IPS-NIHi11 (cell line): ENCODE measurements around the gene KLHDC7B.
"Not testable (repeated sequence)": the region's sequence is repeated elsewhere in the genome, so short reads cannot be mapped to it uniquely, and the experiment has no call there.

Experiments used
- DNase-seq: peaks from one replicate; pipeline ENCODE4 v3.0.0; 2012; ENCODE audit warnings: mixed read lengths, low spot score

The KLHDC7B gene

GRCh38 chr22:50517495-50518260 lies 28.0 kb upstream of the KLHDC7B start:
- DNase-seq = no peak

DNA sequence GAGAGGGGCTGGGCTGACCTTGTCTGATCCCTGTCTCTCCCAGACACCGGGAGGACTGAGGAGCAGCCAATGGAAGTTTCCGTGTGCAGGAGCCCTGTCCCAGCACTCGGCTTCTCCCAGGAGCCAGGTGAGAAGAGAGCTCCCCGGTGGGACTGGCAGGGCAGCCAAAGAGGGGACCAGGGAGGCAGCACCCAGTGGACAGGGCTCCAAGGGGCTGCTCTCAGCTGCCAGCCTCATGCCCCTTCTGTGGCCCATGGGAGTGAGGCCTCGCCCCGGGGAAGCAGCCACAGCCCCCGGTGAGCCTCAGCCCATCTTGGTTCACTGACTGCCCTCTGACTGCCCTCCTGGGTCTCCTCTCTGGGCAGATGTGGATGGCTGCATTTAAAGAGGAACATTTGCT lies 27.1 kb upstream of the KLHDC7B start:
- DNase-seq = no peak

GRCh38 chr22:50519151-50519550 lies 26.5 kb upstream of the KLHDC7B start:
- no peak for DNase-seq

DNA sequence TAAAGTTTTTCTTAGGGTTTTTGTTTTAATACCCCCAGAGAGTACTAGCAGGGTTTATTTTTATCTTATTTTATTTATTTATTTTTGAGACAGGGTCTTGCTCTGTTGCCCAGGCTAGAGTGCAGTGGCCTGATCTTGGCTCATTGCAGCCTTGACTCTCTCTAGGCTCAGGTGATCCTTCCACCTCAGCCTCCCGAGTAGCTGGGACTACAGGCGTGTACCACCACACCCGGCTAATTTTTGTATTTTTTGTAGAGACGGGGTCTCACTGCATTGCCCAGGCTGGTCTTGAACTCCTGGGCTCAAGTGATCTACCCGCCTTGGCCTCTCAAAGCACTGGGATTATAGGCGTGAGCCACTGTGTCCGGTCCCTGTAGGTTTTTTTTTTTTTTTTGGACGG lies 25.5 kb upstream of the KLHDC7B start:
- DNase-seq = not testable (repeated sequence)

DNA sequence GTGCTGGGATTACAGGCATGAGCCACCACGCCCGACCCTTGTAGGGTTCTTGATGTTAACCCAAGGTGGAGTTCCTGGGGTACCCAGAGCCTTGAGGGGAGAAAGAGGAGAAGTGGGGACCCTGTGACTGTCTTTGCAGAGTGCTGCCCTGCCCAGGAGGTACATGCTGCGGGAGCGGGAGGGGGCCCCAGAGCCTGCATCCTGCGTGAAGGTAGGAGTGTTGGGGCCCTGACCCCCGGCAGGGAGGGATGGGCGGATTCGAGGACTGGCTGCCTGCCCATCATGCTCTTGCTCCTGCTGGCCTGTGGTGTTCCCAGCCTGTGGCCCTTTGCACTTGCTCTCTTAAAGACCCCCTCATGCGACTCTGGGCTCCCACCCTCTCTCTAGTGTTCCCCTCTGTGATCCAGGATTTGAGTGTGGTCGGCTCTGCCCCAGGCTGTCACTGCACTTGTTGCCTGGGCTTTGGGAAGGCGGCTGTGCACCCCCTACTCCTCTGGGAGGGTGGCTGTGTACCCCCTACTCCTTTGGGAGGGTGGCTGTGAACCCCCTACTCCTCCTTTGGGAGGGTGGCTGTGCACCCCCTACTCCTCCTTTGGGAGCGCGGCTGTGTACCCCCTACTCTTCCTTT lies 24.8 kb upstream of the KLHDC7B start:
- no peak for DNase-seq

- no peak for DNase-seq
Measured at GRCh38 chr22:50521710-50522109, 24.0 kb upstream of the KLHDC7B start.

GRCh38 chr22:50522208-50522805 lies 23.4 kb upstream of the KLHDC7B start:
- no peak for DNase-seq

- no peak for DNase-seq
Measured at GRCh38 chr22:50522806-50523438, 22.8 kb upstream of the KLHDC7B start.

- DNase-seq = no peak
Measured at GRCh38 chr22:50523458-50523805, 22.3 kb upstream of the KLHDC7B start.

- no peak for DNase-seq
Measured at GRCh38 chr22:50523806-50524675, 21.7 kb upstream of the KLHDC7B start.

- DNase-seq = no peak
Measured at GRCh38 chr22:50524676-50525103, 21.0 kb upstream of the KLHDC7B start.

DNA sequence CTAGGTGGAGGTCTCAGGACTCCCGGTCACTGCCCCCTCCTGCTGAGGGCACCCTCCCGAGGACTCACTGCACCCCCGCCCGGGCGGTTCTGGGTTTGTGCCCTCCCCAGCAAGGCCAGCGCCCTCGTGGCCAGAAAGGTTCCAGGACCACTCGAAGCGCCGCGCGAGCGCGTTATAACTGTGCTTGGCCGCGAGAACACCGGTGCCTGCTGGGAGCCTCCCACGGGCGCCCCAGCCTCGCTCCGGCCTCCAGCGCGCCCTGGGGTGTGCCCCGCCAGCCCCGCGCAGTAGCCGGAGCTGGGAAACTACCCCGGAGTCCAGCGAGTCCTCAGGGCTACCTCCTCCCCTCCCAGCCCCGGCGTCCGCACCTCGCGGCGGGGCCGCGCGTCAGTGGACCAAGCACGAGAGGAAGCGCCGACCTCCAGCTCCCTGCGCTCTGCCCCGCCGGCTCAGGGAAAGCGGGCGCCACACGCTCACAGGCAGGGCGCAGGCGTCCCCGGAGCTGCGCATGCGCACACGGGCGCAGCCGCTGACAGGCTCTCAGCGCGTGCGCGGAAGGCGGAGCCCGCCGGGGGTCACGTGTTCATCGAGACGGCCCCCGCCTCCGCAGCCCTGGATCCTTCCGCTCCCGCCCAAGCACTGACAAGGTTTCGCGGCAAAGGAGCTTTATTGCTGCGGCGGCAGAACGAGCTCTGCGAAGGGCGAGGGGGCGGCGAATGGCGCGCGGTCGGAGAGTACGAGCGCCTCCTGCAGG lies 20.4 kb upstream of the KLHDC7B start, which contains the start of gene SCO2:
TSS of gene SCO2 (minus strand) at position 495 of the 754 bp plus-strand sequence. CDS start 1,187 bp downstream, outside the sequence.
- DNase-seq = peak; percentile 99

DNA sequence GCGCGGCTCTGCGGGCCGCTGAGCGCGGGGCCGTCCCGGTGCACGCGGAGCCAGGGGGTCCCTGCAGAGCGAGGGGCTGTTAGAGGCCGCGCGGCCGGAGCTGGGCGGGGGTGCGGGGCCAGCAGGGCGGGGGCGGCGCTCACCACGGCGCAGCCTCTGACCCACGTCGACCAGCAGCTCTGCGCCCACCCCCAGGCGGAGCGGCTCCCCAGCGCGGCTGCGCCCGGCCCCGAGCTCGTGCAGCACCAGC lies 19.9 kb upstream of the KLHDC7B start:
- DNase-seq = no peak

GRCh38 chr22:50526108-50526833 lies 19.4 kb upstream of the KLHDC7B start:
- peak; percentile 85 for DNase-seq

DNA sequence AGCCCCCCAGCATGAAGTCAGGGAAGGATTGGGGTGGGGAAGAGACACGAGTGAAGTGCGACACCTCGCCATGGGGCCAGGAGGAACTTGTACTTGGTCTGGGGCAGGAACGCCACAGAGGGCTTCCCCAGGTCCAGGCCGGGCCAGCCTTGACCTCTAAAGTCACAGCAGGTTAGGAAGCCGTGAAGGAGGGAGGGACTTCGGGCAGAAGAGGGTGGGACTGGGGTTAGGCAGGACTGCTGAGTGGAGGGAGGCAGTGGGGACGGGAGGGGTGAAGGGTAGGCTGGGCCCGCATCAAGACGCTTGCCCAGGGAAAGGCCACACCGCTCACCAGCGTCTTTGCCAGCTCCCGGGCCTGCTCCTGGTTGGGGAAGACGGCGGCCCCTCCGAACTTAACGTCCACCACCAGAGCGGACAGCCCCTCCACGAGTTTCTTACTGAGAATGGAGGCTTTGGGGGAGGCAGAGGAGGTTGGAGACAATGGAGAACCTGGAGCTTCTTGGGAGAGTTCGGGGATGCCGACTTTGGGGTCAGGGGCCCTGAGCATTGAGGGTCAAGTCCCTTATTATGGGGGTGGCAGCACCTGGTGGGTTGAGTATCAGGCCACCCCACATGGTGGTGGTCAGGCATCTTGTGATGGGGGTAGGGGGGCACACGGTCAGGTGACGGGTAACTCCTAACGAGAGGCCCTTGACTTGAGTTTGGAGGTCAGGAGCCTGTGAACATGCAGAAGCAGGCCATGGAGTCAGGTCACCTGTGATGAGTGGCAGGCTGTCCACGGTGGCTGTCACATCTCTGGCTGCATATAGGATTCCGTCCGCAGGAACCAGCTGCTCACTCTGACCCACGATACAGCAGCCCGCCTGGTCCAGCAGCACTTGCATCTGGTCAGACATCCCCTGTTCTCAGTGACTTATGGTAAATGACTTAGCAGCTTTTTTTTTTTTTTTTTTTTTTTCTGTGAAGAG lies 18.6 kb upstream of the KLHDC7B start:
- peak; percentile 71 for DNase-seq

DNA sequence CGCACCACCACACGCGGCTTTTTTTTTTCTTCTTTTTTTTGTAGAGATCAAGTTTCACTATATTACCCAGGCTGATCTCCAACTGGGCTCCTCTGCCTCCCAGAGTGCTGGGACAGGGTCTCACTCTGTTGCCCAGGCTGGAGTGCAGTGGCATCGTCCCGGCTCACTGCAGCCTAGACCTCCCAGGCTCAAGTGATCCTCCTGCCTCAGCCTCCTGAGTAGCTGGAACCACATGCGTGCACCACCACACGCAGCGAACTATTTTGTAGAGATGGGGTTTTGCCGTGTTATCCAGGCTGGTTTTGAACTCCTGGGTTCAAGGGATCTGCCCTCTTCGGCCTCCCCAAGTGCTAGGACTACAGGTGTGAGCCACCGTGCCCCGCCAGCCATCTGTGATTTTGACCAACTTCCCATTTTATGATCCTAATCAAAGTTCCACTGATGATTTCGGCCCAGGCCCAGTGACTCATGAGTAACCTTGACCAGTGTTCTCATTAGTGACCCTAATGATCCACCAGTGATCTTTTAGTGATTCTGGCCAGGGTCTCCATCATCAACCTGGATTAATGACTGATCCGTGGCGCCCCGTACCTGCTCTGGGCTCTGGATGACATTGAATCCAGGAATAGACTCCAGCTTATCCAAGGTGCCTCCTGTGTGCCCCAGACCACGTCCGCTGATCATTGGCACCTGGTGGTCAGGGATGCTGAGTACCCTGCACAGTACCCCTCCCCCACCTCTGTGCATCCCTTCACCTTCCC lies 17.6 kb upstream of the KLHDC7B start:
- no peak for DNase-seq

DNA sequence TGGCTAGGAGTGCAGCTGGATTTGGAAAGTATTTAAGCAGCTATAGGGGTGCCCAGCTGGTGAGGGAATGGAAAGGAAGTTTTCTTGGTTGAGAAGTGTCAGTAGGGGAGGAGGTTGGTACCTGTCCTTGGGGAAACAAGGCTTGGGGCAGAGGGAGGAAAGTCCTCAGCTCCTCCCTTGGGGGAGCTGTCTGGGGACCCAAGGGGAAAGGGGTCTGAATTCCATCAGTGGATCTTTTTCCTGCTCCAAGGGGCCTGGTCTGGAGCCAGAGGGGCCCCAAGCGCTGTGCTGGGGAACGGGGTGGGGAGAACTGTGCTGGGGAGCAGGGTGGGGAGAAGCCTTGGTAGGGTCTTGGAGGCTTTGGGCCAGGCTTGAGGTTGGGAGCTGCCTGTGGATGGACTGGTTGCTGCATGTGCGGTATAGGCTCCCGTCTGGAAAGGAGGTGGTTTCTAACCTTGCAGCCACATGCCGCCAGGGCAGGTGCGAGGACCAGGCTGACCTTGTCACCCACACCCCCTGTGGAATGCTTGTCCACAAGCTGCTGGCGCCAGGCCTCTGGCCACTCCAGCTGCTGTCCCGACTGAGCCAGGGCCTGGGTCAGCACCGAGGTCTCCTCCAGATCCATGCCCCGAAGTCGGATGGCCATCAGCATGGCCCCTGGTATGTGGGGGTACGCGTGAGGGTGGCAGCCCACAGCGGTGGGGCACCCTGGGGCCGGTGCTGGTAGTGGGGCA lies 16.9 kb upstream of the KLHDC7B start:
- DNase-seq = no peak

- DNase-seq = no peak
Measured at GRCh38 chr22:50529416-50529896, 16.2 kb upstream of the KLHDC7B start.
